ENCODE results near the gene DHX8. TPM values are rescaled to one million over a fixed set of nuclear protein-coding genes. Genes with fewer than 3 reads are reported as not detected.

DHX8 gene
- total RNA-seq, 1 experiment from 2014 or later = 24.4 TPM

DNA sequence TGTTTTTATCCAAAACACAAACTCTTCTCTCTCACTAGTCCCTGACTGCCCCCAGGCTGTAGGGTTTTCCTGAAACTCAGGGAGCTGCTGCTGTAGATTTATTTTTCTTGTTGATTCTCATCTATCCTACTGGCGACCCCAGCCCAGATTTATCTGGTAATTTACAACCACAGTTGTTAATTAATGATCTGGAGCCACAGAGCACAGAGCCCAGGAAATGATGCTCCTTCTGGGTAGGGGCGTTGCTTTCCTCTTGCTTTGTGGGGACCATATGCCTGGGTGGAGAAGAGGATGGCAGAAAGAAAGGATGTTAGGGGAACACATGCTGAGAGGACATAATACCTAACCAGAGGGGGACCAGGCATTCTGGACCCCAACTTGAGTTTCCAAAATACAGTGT lies 69.8 kb downstream of the DHX8 start:
- Histone ChIP-seq H3K36me3 (ENCODE audit: insufficient read depth, low read length, poor library complexity, severe bottlenecking) (no peaks in the 10 kb centered on the region), H3K9me3 (ENCODE audit: low read depth, low read length, poor library complexity, severe bottlenecking) (no peaks in the 10 kb centered on the region), H3K4me1 (ENCODE audit: insufficient read depth, low read length, poor library complexity, severe bottlenecking) (peaks cover 7% of the 10 kb centered on the region), H3K27ac (ENCODE audit: low read depth, low read length, poor library complexity, severe bottlenecking) (no peak overlapping the region), H3K4me3 (ENCODE audit: low read depth, low read length, poor library complexity, severe bottlenecking) (no peak overlapping the region), H3K27me3 (replicated peaks; ENCODE audit: insufficient read depth, low read depth, low read length, poor library complexity) (no peaks in the 10 kb centered on the region)
- DNase-seq (ENCODE audit: low spot score) = no peak
- TF ChIP-seq CTCF (conservative IDR thresholded peaks at IDR 0.05; ENCODE audit: low read depth, low read length) (no peak), EZH2 (IDR thresholded peaks at IDR 0.05; ENCODE audit: borderline replicate concordance, low read depth, low read length, poor library complexity, severe bottlenecking) (no peak)
- POLR2A ChIA-PET (ENCODE audit: low non-redundant PET) = no interaction called here
- CTCF ChIA-PET = no interaction called here
- intact Hi-C loops (cut with micrococcal nuclease; ENCODE audit: unreplicated experiment) = no loop called here
- no TSS peak for BruUV-seq (replicated peaks)

GRCh38 chr17:43554857-43555256 lies 71.1 kb downstream of the DHX8 start:
- no peak for DNase-seq (ENCODE audit: low spot score)
- Histone ChIP-seq H3K27me3 (replicated peaks; ENCODE audit: insufficient read depth, low read depth, low read length, poor library complexity) (no peaks in the 10 kb centered on the region), H3K36me3 (ENCODE audit: insufficient read depth, low read length, poor library complexity, severe bottlenecking) (no peaks in the 10 kb centered on the region), H3K4me3 (ENCODE audit: low read depth, low read length, poor library complexity, severe bottlenecking) (no peak overlapping the region), H3K4me1 (ENCODE audit: insufficient read depth, low read length, poor library complexity, severe bottlenecking) (peaks cover 7% of the 10 kb centered on the region), H3K27ac (ENCODE audit: low read depth, low read length, poor library complexity, severe bottlenecking) (no peak overlapping the region), H3K9me3 (ENCODE audit: low read depth, low read length, poor library complexity, severe bottlenecking) (no peaks in the 10 kb centered on the region)
- intact Hi-C loops (cut with micrococcal nuclease; ENCODE audit: unreplicated experiment) = no loop called here
- POLR2A ChIA-PET (ENCODE audit: low non-redundant PET) = no interaction called here
- no TSS peak for BruUV-seq (replicated peaks)
- CTCF ChIA-PET = no interaction called here
- TF ChIP-seq CTCF (conservative IDR thresholded peaks at IDR 0.05; ENCODE audit: low read depth, low read length) (no peak), EZH2 (IDR thresholded peaks at IDR 0.05; ENCODE audit: borderline replicate concordance, low read depth, low read length, poor library complexity, severe bottlenecking) (no peak)

DNA sequence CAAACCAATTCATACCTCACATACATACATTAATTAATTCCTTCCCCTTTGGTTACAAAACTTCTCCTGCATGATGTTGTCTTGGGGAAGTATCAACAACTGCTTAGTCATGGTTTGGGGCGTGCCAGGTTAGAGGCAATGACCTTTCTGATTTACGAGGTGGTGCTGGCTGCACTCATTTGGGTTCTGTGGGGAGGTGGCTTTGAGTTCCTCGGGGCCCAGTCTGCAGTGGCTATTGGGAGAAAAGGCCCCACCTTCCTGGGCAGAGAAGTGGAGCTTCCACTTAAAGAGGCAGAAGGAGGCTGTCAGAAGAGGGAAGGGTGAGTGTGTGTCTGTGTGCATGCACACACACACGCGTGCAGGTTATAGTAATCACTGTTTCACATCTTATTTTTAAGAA lies 72.5 kb downstream of the DHX8 start:
- H3K9me3 ChIP-seq (ENCODE audit: low read depth, low read length, poor library complexity, severe bottlenecking) = no peaks in the 10 kb centered on the region
- no peak overlapping the region for H3K4me3 ChIP-seq (ENCODE audit: low read depth, low read length, poor library complexity, severe bottlenecking)
- TF ChIP-seq EZH2 (IDR thresholded peaks at IDR 0.05; ENCODE audit: borderline replicate concordance, low read depth, low read length, poor library complexity, severe bottlenecking) (no peak), CTCF (conservative IDR thresholded peaks at IDR 0.05; ENCODE audit: low read depth, low read length) (no peak)
- CTCF ChIA-PET = no interaction called here
- DNase-seq (ENCODE audit: low spot score) = no peak
- no peaks in the 10 kb centered on the region for H3K27me3 ChIP-seq (replicated peaks; ENCODE audit: insufficient read depth, low read depth, low read length, poor library complexity)
- no peak overlapping the region for H3K27ac ChIP-seq (ENCODE audit: low read depth, low read length, poor library complexity, severe bottlenecking)
- POLR2A ChIA-PET (ENCODE audit: low non-redundant PET) = no interaction called here
- intact Hi-C loops (cut with micrococcal nuclease; ENCODE audit: unreplicated experiment) = no loop called here
- peaks cover 7% of the 10 kb centered on the region for H3K4me1 ChIP-seq (ENCODE audit: insufficient read depth, low read length, poor library complexity, severe bottlenecking)
- no TSS peak for BruUV-seq (replicated peaks)
- no peaks in the 10 kb centered on the region for H3K36me3 ChIP-seq (ENCODE audit: insufficient read depth, low read length, poor library complexity, severe bottlenecking)

Data from A673 (cell line).